K562 (cell line): Measurements from ENCODE around the gene C6orf89. TPM values are rescaled to one million over a fixed set of nuclear protein-coding genes. Genes with fewer than 3 reads are reported as not detected.

Experiments
- ATAC-seq: fragments of 200-7000 bp; cut with Tn5 transposase; 3 replicates; pipeline ENCODE4 v1.9.1; 2020; ENCODE audit warnings: moderate library complexity
- BruUV-seq: library from RNA; stranded (reverse); fragments of 400-500 nt; replicated peaks from 2 replicates; lab custom pipeline; 2021; lab: Mats Ljungman, UMichigan
- CTCF ChIA-PET: fragments of 300-600 bp; formaldehyde crosslinking; extraction: SDS; loops from one replicate; lab custom pipeline; 2021; ENCODE audit warnings: low intra/inter-chr PET ratio; lab: Yijun Ruan, JAX
- POLR2A ChIA-PET: fragments of 300-600, 350-650 bp; sonication (Branson Sonifier 250); formaldehyde crosslinking; extraction: SDS; loops from one replicate; lab custom pipeline; 2021; ENCODE audit warnings: antibody characterized with exemption, inconsistent platforms; lab: Yijun Ruan, JAX
- DNase-seq, 4 experiments: peaks; one replicate each; pipeline versions ENCODE4 v3.0.0 to v3.0.0-alpha.2; 2011 to 2018; ENCODE audit warnings: low spot score in 3 of 4, mixed read lengths in 3 of 4; ENCODE audit errors: extremely low read depth in 1 of 4
- FAIRE-seq: peaks from 2 replicates; lab custom pipeline; 2011; peaks lifted over from hg19 to GRCh38; lab: Jason Lieb, UNC
- H2AFZ ChIP-seq: 2 replicates; pipeline ENCODE4 v1.6.0; 2011; ENCODE audit warnings: low read depth, low read length, control low read depth, inconsistent platforms
- H3K27ac ChIP-seq: fragments of 200-600 bp; 3 replicates; pipeline ENCODE4 v1.8.0; 2011; ENCODE audit warnings: low read depth, mild to moderate bottlenecking, control low read depth, inconsistent platforms, low read length, moderate library complexity, mixed read lengths; ENCODE audit errors: extremely low read depth
- H3K27me3 ChIP-seq, 2 experiments: fragments of 300-600 bp in 1 of 2; 2 replicates in 1 of 2; 3 replicates in 1 of 2; pipeline versions ENCODE4 v1.6.0 to v1.8.0; 2011; ENCODE audit warnings: inconsistent platforms in 2 of 2, low read length in 2 of 2, mild to moderate bottlenecking in 1 of 2, mixed read lengths in 1 of 2, moderate library complexity in 1 of 2; ENCODE audit not compliant: control insufficient read depth in 2 of 2, insufficient read depth in 2 of 2
- H3K36me3 ChIP-seq: fragments of 300-600 bp; 3 replicates; pipeline ENCODE4 v1.8.0; 2011; ENCODE audit warnings: mild to moderate bottlenecking, low read length, inconsistent platforms; ENCODE audit not compliant: control insufficient read depth, insufficient read depth
- H3K4me1 ChIP-seq, 2 experiments: fragments of 200-600 bp in 1 of 2; replicated peaks in 1 of 2; 2 replicates in 1 of 2; 3 replicates in 1 of 2; pipeline versions ENCODE4 v1.5.1 to v1.8.0; 2011; ENCODE audit warnings: inconsistent platforms in 2 of 2, low read length in 2 of 2, mild to moderate bottlenecking in 1 of 2, mixed read lengths in 1 of 2, moderate library complexity in 1 of 2; ENCODE audit not compliant: control insufficient read depth in 2 of 2, insufficient read depth in 2 of 2
- H3K4me2 ChIP-seq: 2 replicates; pipeline ENCODE4 v1.6.1; 2011; ENCODE audit warnings: low read length, control low read depth, inconsistent platforms, mixed read lengths; ENCODE audit not compliant: insufficient read depth
- H3K4me3 ChIP-seq: fragments of 200-600 bp; sonication (generic), shearing (Covaris generic); 2 replicates; pipeline ENCODE4 v1.5.1; 2016; ENCODE audit warnings: control low read depth, inconsistent platforms
- H3K79me2 ChIP-seq: fragments of 200-600 bp; 3 replicates; pipeline ENCODE4 v1.8.0; 2011; ENCODE audit warnings: low read length, inconsistent platforms; ENCODE audit not compliant: control insufficient read depth, insufficient read depth
- H3K9ac ChIP-seq, 2 experiments: 2 replicates each; pipeline versions ENCODE4 v1.6.0 to v1.6.1; 2011; ENCODE audit warnings: low read depth in 2 of 2, low read length in 2 of 2, control low read depth in 1 of 2, inconsistent platforms in 1 of 2, mild to moderate bottlenecking in 1 of 2, mixed read lengths in 1 of 2; ENCODE audit not compliant: insufficient read depth in 1 of 2
- H3K9me1 ChIP-seq: one replicate; pipeline ENCODE4 v1.6.0; 2011; ENCODE audit warnings: inconsistent platforms, mild to moderate bottlenecking, low read length, moderate library complexity; ENCODE audit not compliant: control insufficient read depth, insufficient read depth
- H3K9me3 ChIP-seq: replicated peaks from 2 replicates; pipeline ENCODE4 v1.5.1; 2011; ENCODE audit warnings: low read depth, low read length, inconsistent platforms; ENCODE audit not compliant: control insufficient read depth, insufficient read depth
- H4K20me1 ChIP-seq: replicated peaks from 2 replicates; pipeline ENCODE4 v1.6.1; 2011; ENCODE audit warnings: low read length, inconsistent platforms, mixed read lengths; ENCODE audit not compliant: control insufficient read depth, insufficient read depth
- RFX1 ChIP-seq: fragments of 450-650 bp; IDR thresholded peaks from 2 replicates; pipeline ENCODE4 v1.6.1; 2016; ENCODE audit warnings: mild to moderate bottlenecking, moderate library complexity
- THRA ChIP-seq: fragments of 450-650 bp; IDR thresholded peaks from 2 replicates; pipeline ENCODE4 v1.6.1; 2017; ENCODE audit warnings: mild to moderate bottlenecking, moderate library complexity
- UBTF ChIP-seq, 2 experiments: IDR thresholded peaks; 2 replicates each; pipeline ENCODE4 v1.6.1; 2012; ENCODE audit warnings: improper control_type of control experiment in 2 of 2, low read depth in 2 of 2, low read length in 2 of 2, borderline replicate concordance in 1 of 2
- ZNF384 ChIP-seq: IDR thresholded peaks from 2 replicates; pipeline ENCODE4 v1.6.1; 2012; ENCODE audit warnings: low read depth, low read length, improper control_type of control experiment
- WGBS: fragments of 100-300 bp; shearing (Covaris generic); methylation state at CpG from one replicate; pipeline ENCODE4 v1.1.6; 2016; ENCODE audit warnings: low coverage, mixed read lengths; ENCODE audit not compliant: insufficient coverage; ENCODE audit errors: missing lambda C conversion rate; 5-methylcytosine and 5-hydroxymethylcytosine counted together
- in situ Hi-C: fragments of 300-500 bp; cut with MboI; formaldehyde crosslinking; loops from 4 replicates; pipeline ENCODE4 v1.15.0; 2018; ENCODE audit warnings: inconsistent platforms, mixed read lengths
- intact Hi-C: fragments of 100-400 bp; cut with micrococcal nuclease; formaldehyde crosslinking; loops from 2 replicates; pipeline ENCODE4 v1.14.2; 2022
- polyA plus RNA-seq, 8 experiments: library from polyadenylated mRNA; depleted of rRNA in 4 of 8; stranded (reverse) in 5 of 8; unstranded in 3 of 8; fragments of >200 nt; fragmentation: Nextera tagmentation in 2 of 8; fragmentation: Illumina TruSeq in 1 of 8; extraction: Ambion mirVana in 2 of 8; extraction: Trizol in 1 of 8; gene quantifications; 2 replicates each; pipeline versions ENCODE4 v1.2.1 to v1.2.3, GENCODE V29; 2011 to 2014; ENCODE audit warnings: inconsistent platforms in 1 of 8, missing spikeins in 1 of 8
- total RNA-seq, 7 experiments: library from RNA; depleted of rRNA in 6 of 7; stranded (reverse); fragments of >200 nt in 6 of 7; fragmentation: Illumina TruSeq in 2 of 7; extraction: Trizol in 2 of 7; gene quantifications; 2 replicates each; pipeline versions ENCODE4 v1.2.1 to v1.2.3, GENCODE V29; 2011 to 2021; ENCODE audit warnings: low replicate concordance in 1 of 7

Gene C6orf89
- total and polyA plus RNA-seq, 9 of the 15 experiments (the other 6 are each of a cell fraction or from before 2014, with no cell fraction given): 35.2 to 111 (median 58.5) TPM

- Histone ChIP-seq H3K27me3 (peaks cover 0 to 3% of the 10 kb centered on the region in 2 experiments; a peak in 1 of 5 replicates), H3K27ac (no peak overlapping the region), H3K4me3 (no peak overlapping the region), H2AFZ (no peak overlapping the region), H3K36me3 (peaks cover 57% of the 10 kb centered on the region), H3K9me1 (no peaks in the 10 kb centered on the region), H3K79me2 (no peaks in the 10 kb centered on the region), H3K4me2 (no peak overlapping the region), H3K9ac (no peak overlapping the region), H3K9me3 (no peaks in the 10 kb centered on the region), H4K20me1 (peaks cover 1% of the 10 kb centered on the region; the same call in 1 of the 2 replicates), H3K4me1 (peaks cover 0 to 21% of the 10 kb centered on the region in 2 experiments; a peak in 2 of 5 replicates)
- no peak for DNase-seq
- in situ Hi-C loops: no loop called here
- BruUV-seq: no TSS peak
- 89% methylated on average over 4 of the region's 4 CpGs for WGBS
- CTCF ChIA-PET: no interaction called here
- no peak for TF ChIP-seq THRA
- no peak for TF ChIP-seq ZNF384
- TF ChIP-seq RFX1: peak; percentile 80
- no peak for TF ChIP-seq UBTF (IDR thresholded peaks at IDR 0.05; ENCODE audit: borderline replicate concordance in 1 of 2, low read depth in 2 of 2, low read length in 2 of 2)
- FAIRE-seq: no peak
- ATAC-seq: no peak
- intact Hi-C loops: no loop called here
- POLR2A ChIA-PET: interaction anchor here (1.0 to 1.9 kb wide), 2 partner anchors 10 to 13 kb away, joined by 3 to 6 read pairs; no protein-coding TSS in a partner anchor
Measured at GRCh38 chr6:36967757-36968156, 82.0 kb downstream of the C6orf89 start.
